ENCODE measurements around the gene PEMT.

The PEMT gene

DNA sequence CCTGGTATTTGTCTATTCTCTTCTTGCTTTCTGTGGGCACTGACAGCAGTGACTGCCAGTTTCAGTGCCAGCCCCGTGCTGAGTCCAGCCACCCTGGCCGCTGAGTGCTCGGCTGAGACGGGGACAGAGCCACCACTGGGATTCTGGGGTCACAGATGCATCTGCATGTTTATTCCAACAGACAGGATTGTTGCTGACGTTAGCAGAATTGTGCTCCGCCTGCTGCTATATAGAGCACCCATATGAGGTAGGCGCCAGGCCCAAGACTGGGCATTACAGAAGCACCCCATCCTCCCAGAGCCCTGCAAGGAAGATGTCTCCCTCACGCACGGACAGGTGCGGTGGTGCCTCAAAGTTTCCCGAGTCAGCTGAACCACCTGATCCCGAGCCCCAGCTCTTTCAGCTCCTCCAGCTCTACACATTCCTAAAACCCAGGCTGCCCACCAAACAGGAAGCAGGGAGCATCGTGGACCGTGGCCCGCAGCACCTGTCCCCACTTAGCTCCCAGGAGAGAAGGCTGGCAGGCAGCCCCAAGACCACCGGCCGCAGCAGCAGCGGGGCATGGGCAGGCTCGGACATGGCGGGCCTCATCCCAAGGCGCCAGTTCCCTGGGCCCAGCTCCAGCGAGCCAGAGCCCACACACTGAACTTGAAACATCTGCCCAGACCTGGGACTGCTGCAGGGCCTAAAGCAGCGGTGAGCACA, 50.4 kb downstream of the PEMT start:
- TF ChIP-seq CTCF (IDR thresholded peaks at IDR 0.05; ENCODE audit: control insufficient read depth, extremely low read depth, insufficient read depth) = no peak
- H3K4me3 ChIP-seq (ENCODE audit: low read depth, low read length) = no peak overlapping the region
- DNase-seq (ENCODE audit: low read depth) = no peak

DNA sequence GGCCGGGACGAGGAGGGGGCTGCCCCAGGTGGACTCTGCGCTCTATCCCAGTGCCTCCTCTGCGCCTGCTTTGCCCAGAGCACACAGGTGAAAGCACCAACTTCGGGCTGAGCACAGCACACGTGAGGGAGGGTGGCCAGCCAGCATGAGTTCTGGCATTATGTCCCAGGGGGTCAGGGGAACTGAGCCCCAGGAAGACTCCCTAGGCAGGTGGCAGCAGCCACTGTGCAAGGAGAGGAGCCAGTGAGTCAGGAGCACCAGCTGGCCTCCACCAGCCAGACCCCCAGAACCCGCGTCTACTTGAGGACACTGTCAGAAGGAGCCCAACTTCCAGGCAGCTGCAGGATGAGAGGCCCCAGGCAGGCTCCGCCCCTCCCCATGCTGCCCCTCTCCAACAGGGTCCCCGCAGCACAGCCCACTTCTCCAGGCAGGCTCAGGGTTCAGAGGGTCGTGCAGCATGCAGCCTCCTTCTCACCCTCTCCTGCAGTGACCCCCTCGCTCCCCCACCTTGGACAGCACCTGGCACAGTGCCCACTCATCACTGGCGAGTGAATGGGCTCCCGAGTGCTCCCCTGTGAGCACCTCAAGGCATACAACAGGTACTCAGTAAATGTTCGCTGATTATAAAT, 51.1 kb downstream of the PEMT start:
- no peak for DNase-seq (ENCODE audit: low read depth)
- no peak for TF ChIP-seq CTCF (IDR thresholded peaks at IDR 0.05; ENCODE audit: control insufficient read depth, extremely low read depth, insufficient read depth)
- no peak overlapping the region for H3K4me3 ChIP-seq (ENCODE audit: low read depth, low read length)

DNA sequence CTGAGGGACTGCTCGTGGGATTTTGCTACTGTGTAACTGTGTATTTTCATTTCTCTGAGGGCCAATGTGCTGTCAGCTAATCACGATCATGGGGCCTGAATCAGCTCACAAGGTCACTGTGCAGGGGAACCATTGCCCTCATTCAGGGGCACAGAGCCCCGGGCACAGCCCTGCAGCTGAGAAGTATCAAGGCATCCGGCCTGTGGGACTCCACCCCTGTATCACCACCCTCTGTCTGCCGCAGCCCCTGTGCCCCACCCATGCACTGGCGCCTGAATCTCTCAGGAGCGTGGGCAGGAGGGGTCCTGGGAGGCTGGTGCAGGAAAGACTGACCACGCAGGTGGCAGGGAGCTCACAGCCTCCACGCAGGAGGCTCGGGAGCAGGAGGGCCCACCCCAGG, 51.9 kb downstream of the PEMT start:
- H3K4me3 ChIP-seq (ENCODE audit: low read depth, low read length) = no peak overlapping the region
- DNase-seq (ENCODE audit: low read depth) = no peak
- TF ChIP-seq CTCF (IDR thresholded peaks at IDR 0.05; ENCODE audit: control insufficient read depth, extremely low read depth, insufficient read depth) = no peak

DNA sequence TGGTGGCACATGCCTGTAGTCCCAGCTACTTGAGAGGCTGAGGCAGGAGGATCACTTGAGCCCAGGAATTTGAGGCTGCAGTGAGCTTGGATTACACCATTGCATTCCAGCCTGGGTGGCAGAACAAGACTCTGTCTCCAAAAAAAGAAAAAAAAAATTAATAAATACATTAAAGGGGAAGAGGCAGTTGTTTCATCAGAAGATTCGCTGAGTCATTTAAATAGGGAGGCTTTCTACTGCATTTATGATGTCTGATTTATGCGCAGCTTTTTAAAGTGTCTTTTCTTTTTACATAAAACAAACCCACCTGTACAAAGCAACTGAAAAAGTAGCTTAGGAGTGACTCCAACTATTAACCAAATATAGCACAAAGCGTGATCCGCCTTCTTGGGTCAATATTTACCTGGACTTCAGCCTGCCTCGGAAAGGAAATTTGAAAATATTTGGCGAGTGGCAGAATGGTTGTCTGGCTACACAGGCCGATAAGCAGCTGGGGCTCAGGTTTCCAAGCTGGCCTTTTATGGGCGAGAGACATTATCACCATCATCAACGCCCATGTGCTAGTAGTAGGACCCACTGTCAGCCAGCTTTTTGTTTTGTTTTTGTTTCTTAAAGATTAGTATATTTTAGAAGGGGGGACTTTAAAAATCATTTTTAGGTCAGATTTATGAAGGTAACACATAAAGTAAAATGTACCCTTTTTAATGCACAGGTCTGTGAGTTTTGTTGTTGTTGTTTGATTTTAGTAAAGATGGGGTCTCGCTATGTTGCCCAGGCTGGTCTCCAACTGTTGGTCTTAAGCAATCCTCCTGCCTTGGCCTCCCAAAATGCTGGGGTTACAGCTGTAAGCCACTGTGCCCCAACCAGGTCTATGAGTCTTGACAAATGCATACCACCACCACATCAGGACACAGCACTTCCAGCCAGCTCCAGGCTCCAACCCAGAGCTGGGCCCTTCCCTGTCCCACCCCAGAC, 52.8 kb downstream of the PEMT start:
- H3K4me3 ChIP-seq (ENCODE audit: low read depth, low read length) = no peak overlapping the region
- DNase-seq (ENCODE audit: low read depth) = peak; percentile 99
- TF ChIP-seq CTCF (IDR thresholded peaks at IDR 0.05; ENCODE audit: control insufficient read depth, extremely low read depth, insufficient read depth) = no peak

GRCh38 chr17:17537311-17538099, 54.0 kb downstream of the PEMT start:
- no peak for TF ChIP-seq CTCF (IDR thresholded peaks at IDR 0.05; ENCODE audit: control insufficient read depth, extremely low read depth, insufficient read depth)
- no peak for DNase-seq (ENCODE audit: low read depth)

DNA sequence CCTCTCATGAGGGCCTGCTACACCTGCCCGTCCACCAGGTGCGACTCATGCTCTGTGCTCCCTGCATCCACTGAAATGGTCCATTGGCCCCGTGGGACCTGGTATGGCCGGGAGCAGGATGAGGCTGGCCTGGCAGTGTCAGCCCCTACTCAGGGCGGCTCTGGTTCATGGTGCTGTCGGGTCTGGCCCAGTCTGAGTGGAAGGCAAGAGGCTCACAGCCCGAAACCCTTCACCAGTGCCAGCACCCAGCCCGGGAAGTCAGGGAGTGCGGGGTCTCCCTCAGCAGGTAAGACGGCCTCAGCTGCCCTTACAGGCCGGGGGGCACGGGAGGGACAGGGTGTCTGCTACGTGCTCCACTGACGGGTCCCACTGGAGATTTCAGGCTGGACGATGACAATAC, 54.8 kb downstream of the PEMT start:
- no peak for TF ChIP-seq CTCF (IDR thresholded peaks at IDR 0.05; ENCODE audit: control insufficient read depth, extremely low read depth, insufficient read depth)
- DNase-seq (ENCODE audit: low read depth) = no peak
- no peak overlapping the region for H3K4me3 ChIP-seq (ENCODE audit: low read depth, low read length)

More at GRCh38 chr17:17537311-17538099, 54.0 kb downstream of the PEMT start:
- H3K4me3 ChIP-seq (ENCODE audit: low read depth, low read length) = no peak overlapping the region
